Smooth muscle cell (in vitro differentiated cells): ENCODE data around the gene IFRD1. TPM values are rescaled to one million over a fixed set of nuclear protein-coding genes. Genes with fewer than 3 reads are reported as not detected.
A peak's percentile ranks its signal among the peaks of the same experiment; 100 is the strongest.

Experiments
- DNase-seq: peaks from one replicate; lab custom pipeline; 2025; ENCODE audit not compliant: unreplicated experiment; lab: John Stamatoyannopoulos, UW
- H2AFZ ChIP-seq: fragments of 200-600 bp; sonication (generic); 2 replicates; pipeline ENCODE4 v1.6.0; 2016; ENCODE audit warnings: antibody characterized with exemption, low read depth, mild to moderate bottlenecking
- H3F3A ChIP-seq: fragments of 200-600 bp; sonication (generic); 2 replicates; pipeline ENCODE4 v1.6.0; 2017; ENCODE audit warnings: antibody characterized with exemption, low read depth
- H3K27ac ChIP-seq: fragments of 200-600 bp; sonication (generic); 2 replicates; pipeline ENCODE4 v1.5.1; 2016; ENCODE audit warnings: low read depth, mild to moderate bottlenecking
- H3K27me3 ChIP-seq: fragments of 200-600 bp; sonication (generic); 2 replicates; pipeline ENCODE4 v1.6.1; 2016; ENCODE audit warnings: low read depth, mild to moderate bottlenecking
- H3K36me3 ChIP-seq: fragments of 200-600 bp; sonication (generic); 2 replicates; pipeline ENCODE4 v1.5.1; 2016; ENCODE audit warnings: low read depth
- H3K4me1 ChIP-seq: fragments of 200-600 bp; sonication (generic); 2 replicates; pipeline ENCODE4 v1.5.1; 2016; ENCODE audit warnings: low read depth
- H3K4me2 ChIP-seq: fragments of 200-600 bp; sonication (generic); 2 replicates; pipeline ENCODE4 v1.6.0; 2016; ENCODE audit warnings: mild to moderate bottlenecking
- H3K4me3 ChIP-seq: fragments of 200-600 bp; sonication (generic); 2 replicates; pipeline ENCODE4 v1.5.1; 2016; ENCODE audit warnings: mild to moderate bottlenecking
- H3K79me2 ChIP-seq: fragments of 200-600 bp; sonication (generic); 2 replicates; pipeline ENCODE4 v1.6.0; 2016; ENCODE audit warnings: low read depth, mild to moderate bottlenecking
- H3K9ac ChIP-seq: fragments of 200-600 bp; sonication (generic); 2 replicates; pipeline ENCODE4 v1.6.0; 2016; ENCODE audit warnings: low read depth
- H3K9me3 ChIP-seq: fragments of 200-600 bp; sonication (generic); replicated peaks from 2 replicates; pipeline ENCODE4 v1.5.1; 2016; ENCODE audit warnings: low read depth
- H4K20me1 ChIP-seq: fragments of 200-600 bp; sonication (generic); 2 replicates; pipeline ENCODE4 v1.6.0; 2016; ENCODE audit warnings: low read depth
- WGBS: methylation state at CpG from one replicate; pipeline ENCODE4 v1.1.7; 2016; ENCODE audit warnings: low lambda C conversion rate; 5-methylcytosine and 5-hydroxymethylcytosine counted together
- polyA plus RNA-seq: library from polyadenylated mRNA; unstranded; fragments of >200 nt; fragmentation: Nextera tagmentation; extraction: Ambion mirVana; gene quantifications from 2 replicates; pipeline ENCODE4 v1.2.1, GENCODE V29; 2016
- total RNA-seq: library from RNA; depleted of rRNA; stranded (reverse); fragments of >200 nt; gene quantifications from 2 replicates; pipeline ENCODE4 v1.2.3, GENCODE V29; 2014
- TF ChIP-seq, protein P1 (sequence below): fragments of 200-600 bp; sonication (generic); IDR thresholded peaks from 2 replicates; pipeline ENCODE4 v1.5.1; 2017; ENCODE audit warnings: borderline replicate concordance, mild to moderate bottlenecking, antibody characterized with exemption; ENCODE audit not compliant: insufficient read depth, poor library complexity, severe bottlenecking

Gene IFRD1
- total and polyA plus RNA-seq, 2 experiments from 2014 or later = 70.5 to 150 TPM

GRCh38 chr7:112448381-112448780 lies 1.9 kb upstream of the IFRD1 start:
- H3K79me2 ChIP-seq = peaks cover 30% of the 10 kb centered on the region
- no peak for DNase-seq
- H3K4me3 ChIP-seq = no peak overlapping the region
- H3K27ac ChIP-seq = peak overlapping the region; percentile 99
- peak overlapping the region; percentile 8 for H3K9ac ChIP-seq
- H3K4me1 ChIP-seq = peaks cover 13% of the 10 kb centered on the region
- no peak overlapping the region for H2AFZ ChIP-seq
- TF ChIP-seq, protein P1, sequence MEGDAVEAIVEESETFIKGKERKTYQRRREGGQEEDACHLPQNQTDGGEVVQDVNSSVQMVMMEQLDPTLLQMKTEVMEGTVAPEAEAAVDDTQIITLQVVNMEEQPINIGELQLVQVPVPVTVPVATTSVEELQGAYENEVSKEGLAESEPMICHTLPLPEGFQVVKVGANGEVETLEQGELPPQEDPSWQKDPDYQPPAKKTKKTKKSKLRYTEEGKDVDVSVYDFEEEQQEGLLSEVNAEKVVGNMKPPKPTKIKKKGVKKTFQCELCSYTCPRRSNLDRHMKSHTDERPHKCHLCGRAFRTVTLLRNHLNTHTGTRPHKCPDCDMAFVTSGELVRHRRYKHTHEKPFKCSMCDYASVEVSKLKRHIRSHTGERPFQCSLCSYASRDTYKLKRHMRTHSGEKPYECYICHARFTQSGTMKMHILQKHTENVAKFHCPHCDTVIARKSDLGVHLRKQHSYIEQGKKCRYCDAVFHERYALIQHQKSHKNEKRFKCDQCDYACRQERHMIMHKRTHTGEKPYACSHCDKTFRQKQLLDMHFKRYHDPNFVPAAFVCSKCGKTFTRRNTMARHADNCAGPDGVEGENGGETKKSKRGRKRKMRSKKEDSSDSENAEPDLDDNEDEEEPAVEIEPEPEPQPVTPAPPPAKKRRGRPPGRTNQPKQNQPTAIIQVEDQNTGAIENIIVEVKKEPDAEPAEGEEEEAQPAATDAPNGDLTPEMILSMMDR = no peak
- H3K9me3 ChIP-seq = no peaks in the 10 kb centered on the region
- peaks cover 9% of the 10 kb centered on the region for H3F3A ChIP-seq
- WGBS = 58% methylated on average over 2 of the region's 2 CpGs
- peaks cover 29% of the 10 kb centered on the region for H4K20me1 ChIP-seq
- H3K4me2 ChIP-seq = no peak overlapping the region
- no peaks in the 10 kb centered on the region for H3K27me3 ChIP-seq
- no peaks in the 10 kb centered on the region for H3K36me3 ChIP-seq

DNA sequence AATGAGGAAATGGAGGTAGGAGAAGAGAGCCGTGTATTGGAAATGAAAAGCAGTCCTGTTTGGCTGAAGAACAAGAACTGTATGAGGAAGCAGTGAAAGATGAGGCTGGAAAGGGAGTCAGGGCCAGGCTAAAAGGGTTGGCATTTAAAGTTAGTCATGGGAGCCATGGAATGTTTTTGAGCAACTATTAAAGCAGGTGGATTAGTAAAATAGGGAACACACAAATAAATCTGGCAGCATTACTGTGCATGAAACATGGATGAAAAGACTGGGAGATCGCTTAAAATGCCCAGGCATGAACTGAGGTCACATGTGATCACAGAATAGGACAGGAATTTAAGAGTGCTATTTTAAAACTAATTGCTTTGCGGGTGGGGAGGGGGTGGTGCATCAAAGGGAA lies 1.4 kb upstream of the IFRD1 start:
- H3K27ac ChIP-seq = peak overlapping the region; percentile 99
- H3K9me3 ChIP-seq = no peaks in the 10 kb centered on the region
- no peak for DNase-seq
- peak overlapping the region; percentile 8 for H3K9ac ChIP-seq
- TF ChIP-seq, protein P1 = no peak
- H2AFZ ChIP-seq = no peak overlapping the region
- no peaks in the 10 kb centered on the region for H3K36me3 ChIP-seq
- peaks cover 34% of the 10 kb centered on the region for H4K20me1 ChIP-seq
- H3F3A ChIP-seq = peaks cover 9% of the 10 kb centered on the region
- 78% methylated on average over 3 of the region's 3 CpGs for WGBS
- H3K4me2 ChIP-seq = peak overlapping the region; percentile 1
- no peak overlapping the region for H3K4me3 ChIP-seq
- H3K4me1 ChIP-seq = peaks cover 18% of the 10 kb centered on the region
- peaks cover 35% of the 10 kb centered on the region for H3K79me2 ChIP-seq
- no peaks in the 10 kb centered on the region for H3K27me3 ChIP-seq

DNA sequence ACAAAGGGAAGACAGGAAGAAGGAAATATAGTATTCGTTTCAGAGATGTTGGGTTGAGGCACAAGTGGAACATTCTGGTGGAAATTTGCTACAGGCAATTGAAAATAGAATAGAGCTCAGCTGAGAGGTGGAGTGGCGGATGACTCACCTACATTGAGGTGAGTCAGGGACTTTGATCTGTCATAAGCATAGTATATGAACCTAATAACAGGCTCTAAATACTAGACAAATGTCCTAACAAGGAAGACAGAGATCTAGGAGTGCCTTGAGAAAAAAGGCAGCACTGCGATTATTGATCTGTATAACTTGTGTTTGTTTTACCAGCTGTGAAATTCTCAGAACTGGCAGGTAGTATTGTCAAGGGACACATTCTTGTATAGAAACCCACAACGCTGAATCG lies 907 bp upstream of the IFRD1 start:
- WGBS = 55% methylated on average over 5 of the region's 5 CpGs
- Histone ChIP-seq H3F3A (peaks cover 9% of the 10 kb centered on the region), H4K20me1 (peaks cover 39% of the 10 kb centered on the region), H3K4me2 (peak overlapping the region; percentile 89), H3K9ac (peak overlapping the region; percentile 100), H3K27ac (peak overlapping the region; percentile 99), H3K36me3 (no peaks in the 10 kb centered on the region), H2AFZ (no peak overlapping the region), H3K9me3 (no peaks in the 10 kb centered on the region), H3K27me3 (no peaks in the 10 kb centered on the region), H3K79me2 (peaks cover 40% of the 10 kb centered on the region), H3K4me3 (peak overlapping the region; percentile 100), H3K4me1 (peaks cover 23% of the 10 kb centered on the region)
- TF ChIP-seq, protein P1 = no peak
- no peak for DNase-seq
